Prostate gland (tissue), 2 donors: ENCODE results near the gene C1orf210. TPM values are rescaled to one million over a fixed set of nuclear protein-coding genes. Genes with fewer than 3 reads are reported as not detected.

Source experiments
- DNase-seq: peaks from one replicate; pipeline ENCODE4 v3.0.0-alpha.2; 2019; ENCODE audit warnings: low spot score
- H3K27ac ChIP-seq, 2 donors: fragments of 200-600 bp; sonication (generic); 2 replicates each; pipeline ENCODE4 v1.5.1; 2017 to 2019
- H3K27me3 ChIP-seq: fragments of 200-600 bp; sonication (generic); replicated peaks from 2 replicates; pipeline ENCODE4 v1.5.1; 2019; ENCODE audit not compliant: insufficient read depth
- H3K36me3 ChIP-seq, 2 donors: fragments of 200-600 bp; sonication (generic); 1 replicate in 1 of 2; 2 replicates in 1 of 2; pipeline versions ENCODE4 v1.5.1 to v1.8.1; 2017 to 2019
- H3K4me1 ChIP-seq: fragments of 200-600 bp; sonication (generic); replicated peaks from 2 replicates; pipeline ENCODE4 v1.5.1; 2019
- H3K4me3 ChIP-seq, 2 donors: fragments of 200-600 bp; sonication (generic); 2 replicates each; pipeline ENCODE4 v1.5.1; 2017 to 2019
- H3K9me3 ChIP-seq: fragments of 200-600 bp; sonication (generic); 2 replicates; pipeline ENCODE4 v1.5.1; 2017
- CTCF ChIP-seq, 4 experiments: fragments of 200-600 bp in 2 of 4; fragments of 450-650 bp in 2 of 4; sonication (generic) in 2 of 4; IDR thresholded peaks; 1 replicate in 3 of 4; 2 replicates in 1 of 4; pipeline ENCODE4 v1.5.1; 2016 to 2019; ENCODE audit warnings: antibody characterized with exemption in 4 of 4, mild to moderate bottlenecking in 2 of 4, moderate library complexity in 2 of 4
- POLR2A ChIP-seq: fragments of 450-650 bp; IDR thresholded peaks from one replicate; pipeline ENCODE4 v1.6.1; 2016; ENCODE audit warnings: antibody characterized with exemption, mild to moderate bottlenecking
- POLR2AphosphoS5 ChIP-seq: sonication (generic); formaldehyde crosslinking; IDR thresholded peaks from one replicate; pipeline ENCODE4 v1.6.1; 2017; ENCODE audit warnings: antibody characterized with exemption
- WGBS: methylation state at CpG from one replicate; pipeline ENCODE4 v1.1.5; 2018; 5-methylcytosine and 5-hydroxymethylcytosine counted together
- intact Hi-C: fragments of 100-400 bp; cut with DNase I; formaldehyde crosslinking; loops from one replicate; pipeline ENCODE4 v1.14.2; 2022
- total RNA-seq, 2 donors: library from RNA; depleted of rRNA; stranded (reverse); fragments of >200 nt; gene quantifications; one replicate each; pipeline ENCODE4 v1.1.0, GENCODE V29; 2016

The C1orf210 gene
- total RNA-seq, 2 donors from 2014 or later, result 5.5 to 21.7 TPM

- no peaks in the 10 kb centered on the region for H3K27me3 ChIP-seq
- no peaks in the 10 kb centered on the region for H3K9me3 ChIP-seq
- no peak overlapping the region for H3K4me3 ChIP-seq
- H3K36me3 ChIP-seq, result no peaks in the 10 kb centered on the region
- peaks cover 8% of the 10 kb centered on the region for H3K4me1 ChIP-seq
- TF ChIP-seq POLR2AphosphoS5 (no peak), CTCF (IDR thresholded peaks at IDR 0.05) (no peak), POLR2A (no peak)
- intact Hi-C loops, result no loop called here
- 93% methylated on average over 46 of the region's 46 CpGs for WGBS
- no peak for DNase-seq
- H3K27ac ChIP-seq, result no peak overlapping the region
These were observed 19.5 kb upstream of the C1orf210 start for GRCh38 chr1:43304771-43305300.

DNA sequence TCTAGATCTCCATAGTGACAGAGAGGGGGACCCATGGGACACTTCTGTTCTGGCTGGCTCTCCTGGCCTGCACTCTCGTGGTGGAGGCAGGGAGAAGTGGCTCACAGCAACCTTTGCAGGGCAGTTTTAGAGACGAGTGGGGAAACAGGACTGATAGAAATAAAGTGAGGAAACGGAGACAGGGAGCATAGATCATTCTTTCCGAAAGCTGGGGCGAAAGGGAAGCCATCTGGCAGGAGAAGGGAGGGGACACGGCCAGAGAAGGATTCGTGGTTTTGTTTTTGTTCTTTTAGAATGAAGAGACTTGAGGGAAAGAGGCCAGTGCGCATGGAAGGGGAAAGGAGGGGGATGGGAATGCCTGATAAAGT lies 18.9 kb upstream of the C1orf210 start:
- WGBS, result 52% methylated on average over 8 of the region's 8 CpGs
- intact Hi-C loops, result no loop called here
- TF ChIP-seq CTCF (IDR thresholded peaks at IDR 0.05), result no peak

DNA sequence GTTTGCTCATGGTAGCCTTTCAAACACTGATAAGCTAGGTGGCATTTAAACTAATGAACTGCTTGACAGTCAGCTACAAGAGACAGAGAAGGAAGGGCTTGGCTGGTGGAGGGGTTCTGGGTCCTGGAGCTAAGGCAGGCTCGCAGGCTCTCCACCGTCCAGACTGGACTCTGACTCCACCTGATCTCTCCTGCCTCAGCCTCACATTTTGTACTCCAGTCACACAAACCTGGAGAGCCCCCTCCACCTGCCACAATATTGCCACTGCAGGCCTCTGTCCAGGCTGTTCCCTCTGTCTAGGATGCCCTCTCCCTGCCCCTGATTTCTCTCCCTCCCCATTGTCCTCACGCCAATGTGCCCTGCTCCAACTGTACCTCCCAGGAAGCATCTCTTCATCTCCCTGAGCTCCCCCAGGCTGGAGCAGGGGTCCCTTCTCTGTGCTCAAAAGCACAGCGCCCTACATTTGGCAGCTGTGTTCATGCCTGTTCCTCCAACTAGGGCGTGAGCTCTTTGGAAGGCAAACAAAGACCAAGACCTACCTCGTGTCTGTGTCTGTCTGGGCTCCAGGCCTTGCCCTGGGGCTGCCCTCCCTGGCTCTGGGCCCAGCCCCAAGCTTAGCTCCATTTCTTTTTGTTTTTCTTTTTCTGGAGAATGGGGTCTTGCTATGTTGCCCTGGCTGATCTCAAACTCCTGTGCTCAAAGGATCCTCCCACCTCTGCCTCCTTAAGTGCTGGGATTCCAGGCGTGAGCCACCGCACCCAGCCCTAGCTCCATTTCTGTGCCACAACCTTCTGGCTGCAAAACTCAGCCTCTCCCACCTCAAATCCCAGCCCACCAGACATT lies 18.3 kb upstream of the C1orf210 start:
- DNase-seq, result no peak
- H3K36me3 ChIP-seq, result no peaks in the 10 kb centered on the region
- H3K9me3 ChIP-seq, result no peaks in the 10 kb centered on the region
- no peak overlapping the region for H3K4me3 ChIP-seq
- peaks cover 8% of the 10 kb centered on the region for H3K4me1 ChIP-seq
- H3K27me3 ChIP-seq, result no peaks in the 10 kb centered on the region
- TF ChIP-seq POLR2A, result no peak
- intact Hi-C loops, result no loop called here
- WGBS, result 65% methylated on average over 8 of the region's 8 CpGs
- H3K27ac ChIP-seq, result peak overlapping the region in 1 of 2 donors; percentile 24

More for the DNA sequence above, 18.9 kb upstream of the C1orf210 start:
- no peak overlapping the region for H3K4me3 ChIP-seq
- H3K27me3 ChIP-seq, result no peaks in the 10 kb centered on the region
- no peaks in the 10 kb centered on the region for H3K9me3 ChIP-seq
- no peaks in the 10 kb centered on the region for H3K36me3 ChIP-seq
- peak overlapping the region in 1 of 2 donors; percentile 24 for H3K27ac ChIP-seq
- peaks cover 8% of the 10 kb centered on the region for H3K4me1 ChIP-seq
- DNase-seq, result no peak

DNA sequence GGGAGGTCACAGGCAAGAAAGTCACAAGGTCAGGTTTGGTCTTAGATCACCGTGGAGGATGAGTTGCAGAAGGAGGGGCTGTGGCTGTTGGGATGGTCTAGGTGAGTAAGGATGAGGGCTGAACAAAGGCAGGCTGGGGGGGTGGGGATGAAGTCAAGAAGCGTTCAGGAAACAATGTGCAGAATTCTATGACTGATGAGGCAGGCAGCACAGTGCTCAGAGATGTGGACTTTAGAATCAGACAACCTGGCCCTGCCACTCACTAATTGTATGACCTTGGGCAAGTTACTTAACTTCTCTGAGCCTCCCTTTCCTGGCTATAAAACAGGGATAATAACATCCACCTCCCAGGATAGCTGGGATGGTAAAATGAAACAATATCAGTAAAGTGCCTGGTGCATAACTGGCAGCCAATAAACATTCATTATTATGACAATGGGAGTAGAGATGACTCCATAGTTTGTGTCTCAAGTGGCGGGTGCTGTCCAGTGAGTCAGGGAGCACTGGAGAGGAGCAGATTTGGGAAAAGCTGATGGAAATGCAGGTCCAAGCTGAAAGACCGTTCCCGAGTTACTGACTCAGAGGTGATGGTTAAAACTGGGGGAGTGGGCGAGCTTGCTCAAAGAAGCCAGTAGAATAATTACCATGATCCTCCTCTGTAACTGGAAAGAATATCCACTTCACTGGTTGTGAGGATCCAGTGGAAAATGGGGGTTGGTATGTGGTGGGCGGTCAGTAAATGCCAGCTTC lies 17.5 kb upstream of the C1orf210 start:
- no peak for DNase-seq
- H3K4me3 ChIP-seq, result no peak overlapping the region
- 73% methylated on average over 7 of the region's 7 CpGs for WGBS
- no peaks in the 10 kb centered on the region for H3K9me3 ChIP-seq
- TF ChIP-seq POLR2A, result no peak
- no peak for TF ChIP-seq POLR2AphosphoS5
- TF ChIP-seq CTCF (IDR thresholded peaks at IDR 0.05), result no peak
- intact Hi-C loops, result no loop called here
- no peak overlapping the region for H3K27ac ChIP-seq
- H3K36me3 ChIP-seq, result no peaks in the 10 kb centered on the region
- no peaks in the 10 kb centered on the region for H3K27me3 ChIP-seq
- H3K4me1 ChIP-seq, result peaks cover 8% of the 10 kb centered on the region

- Histone ChIP-seq H3K36me3 (no peaks in the 10 kb centered on the region), H3K27ac (no peak overlapping the region), H3K9me3 (no peaks in the 10 kb centered on the region), H3K4me3 (no peak overlapping the region), H3K27me3 (no peaks in the 10 kb centered on the region), H3K4me1 (peaks cover 8% of the 10 kb centered on the region)
- no peak for TF ChIP-seq POLR2AphosphoS5
- no peak for TF ChIP-seq POLR2A
- TF ChIP-seq CTCF (IDR thresholded peaks at IDR 0.05), result no peak
- no peak for DNase-seq
- WGBS, result 68% methylated on average over 1 of the region's 1 CpG
- intact Hi-C loops, result no loop called here
These were observed 16.8 kb upstream of the C1orf210 start for GRCh38 chr1:43302201-43302600.
